Measurements from ENCODE around the gene TTC27. TPM values are rescaled to one million over a fixed set of nuclear protein-coding genes. Genes with fewer than 3 reads are reported as not detected.

TTC27 gene
- total RNA-seq, 4 donors from 2014 or later, result 12.6 to 25.4 (median 16.9) TPM

DNA sequence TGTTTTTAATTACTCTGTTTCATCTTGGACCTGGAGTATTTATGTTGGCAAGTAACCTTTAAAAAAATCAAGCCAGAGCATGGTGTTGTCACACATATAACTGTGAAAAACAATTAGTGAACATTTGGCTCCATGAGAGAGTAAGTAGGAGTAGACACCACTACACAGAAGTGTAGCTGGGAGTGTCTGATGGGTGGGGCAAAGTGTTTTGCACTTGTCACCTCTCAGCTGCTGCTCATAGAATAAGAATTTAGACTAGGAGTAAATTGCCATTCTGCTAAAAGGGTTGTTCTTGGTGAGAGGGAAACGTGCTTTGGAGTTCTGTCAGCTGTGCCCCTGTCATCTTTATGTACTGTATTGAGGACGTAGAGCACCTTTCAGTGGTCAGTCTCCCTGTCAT, 114.5 kb downstream of the TTC27 start:
- H3K4me1 ChIP-seq, result peaks cover 3 to 5% of the 10 kb centered on the region in 2 donors
- no peaks in the 10 kb centered on the region for H3K9me3 ChIP-seq
- TF ChIP-seq POLR2A (IDR thresholded peaks at IDR 0.05), result no peak
- TF ChIP-seq, protein P1, sequence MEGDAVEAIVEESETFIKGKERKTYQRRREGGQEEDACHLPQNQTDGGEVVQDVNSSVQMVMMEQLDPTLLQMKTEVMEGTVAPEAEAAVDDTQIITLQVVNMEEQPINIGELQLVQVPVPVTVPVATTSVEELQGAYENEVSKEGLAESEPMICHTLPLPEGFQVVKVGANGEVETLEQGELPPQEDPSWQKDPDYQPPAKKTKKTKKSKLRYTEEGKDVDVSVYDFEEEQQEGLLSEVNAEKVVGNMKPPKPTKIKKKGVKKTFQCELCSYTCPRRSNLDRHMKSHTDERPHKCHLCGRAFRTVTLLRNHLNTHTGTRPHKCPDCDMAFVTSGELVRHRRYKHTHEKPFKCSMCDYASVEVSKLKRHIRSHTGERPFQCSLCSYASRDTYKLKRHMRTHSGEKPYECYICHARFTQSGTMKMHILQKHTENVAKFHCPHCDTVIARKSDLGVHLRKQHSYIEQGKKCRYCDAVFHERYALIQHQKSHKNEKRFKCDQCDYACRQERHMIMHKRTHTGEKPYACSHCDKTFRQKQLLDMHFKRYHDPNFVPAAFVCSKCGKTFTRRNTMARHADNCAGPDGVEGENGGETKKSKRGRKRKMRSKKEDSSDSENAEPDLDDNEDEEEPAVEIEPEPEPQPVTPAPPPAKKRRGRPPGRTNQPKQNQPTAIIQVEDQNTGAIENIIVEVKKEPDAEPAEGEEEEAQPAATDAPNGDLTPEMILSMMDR (IDR thresholded peaks at IDR 0.05), result no peak
- no peaks in the 10 kb centered on the region for H3K36me3 ChIP-seq
- no peaks in the 10 kb centered on the region for H3K27me3 ChIP-seq
- WGBS, 2 donors, result 84 to 90% methylated on average over 2 of the region's 2 CpGs
- no peak for DNase-seq
- no peak overlapping the region for H3K27ac ChIP-seq
- no peak overlapping the region for H3K4me3 ChIP-seq (replicated peaks in 1 of 3)
- intact Hi-C loops (cut with DNase I), result no loop called here

DNA sequence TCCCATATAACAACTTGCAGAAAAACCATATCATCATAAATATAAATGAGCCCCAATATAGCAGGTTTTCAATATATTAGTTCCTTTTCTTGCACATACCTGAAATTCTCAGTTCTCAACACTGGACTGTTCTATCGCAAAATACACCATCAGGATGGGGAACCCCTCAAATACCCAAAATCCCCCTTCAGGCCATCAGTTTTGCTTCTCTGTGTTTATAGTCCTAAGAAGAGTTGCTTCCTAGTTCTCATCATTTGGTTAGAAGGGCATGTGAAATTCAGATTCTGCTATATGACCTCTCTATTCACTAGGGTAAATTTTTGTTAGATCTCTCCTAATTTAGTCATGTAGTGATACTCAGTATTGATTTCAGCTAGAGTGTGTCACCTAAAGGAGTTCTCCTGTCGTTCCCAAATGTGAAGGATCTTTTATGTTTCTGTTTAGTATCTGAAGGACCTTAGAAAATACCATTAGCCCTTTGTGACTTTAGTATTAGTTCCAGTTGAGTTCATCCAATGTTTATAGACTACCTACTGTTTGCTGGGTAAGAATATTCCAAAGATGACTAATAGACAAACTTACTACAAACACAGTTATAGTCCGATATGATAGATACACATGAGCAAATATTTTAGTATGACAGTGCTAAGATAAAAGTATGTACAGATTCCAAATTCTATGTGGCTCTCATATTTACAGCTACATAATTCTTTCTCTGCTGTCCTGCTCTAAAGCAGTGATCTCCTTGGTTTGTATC, 115.8 kb downstream of the TTC27 start:
- 69 to 72% methylated on average over 3 of the region's 3 CpGs for WGBS, 2 donors
- Histone ChIP-seq H3K27ac (no peak overlapping the region), H3K36me3 (no peaks in the 10 kb centered on the region), H3K9me3 (no peaks in the 10 kb centered on the region), H3K4me3 (replicated peaks in 1 of 3) (no peak overlapping the region), H3K27me3 (no peaks in the 10 kb centered on the region), H3K4me1 (peaks cover 3 to 5% of the 10 kb centered on the region in 2 donors)
- TF ChIP-seq, protein P1 (IDR thresholded peaks at IDR 0.05), result no peak
- no peak for TF ChIP-seq POLR2A (IDR thresholded peaks at IDR 0.05)
- intact Hi-C loops (cut with DNase I), result no loop called here
- no peak for DNase-seq

DNA sequence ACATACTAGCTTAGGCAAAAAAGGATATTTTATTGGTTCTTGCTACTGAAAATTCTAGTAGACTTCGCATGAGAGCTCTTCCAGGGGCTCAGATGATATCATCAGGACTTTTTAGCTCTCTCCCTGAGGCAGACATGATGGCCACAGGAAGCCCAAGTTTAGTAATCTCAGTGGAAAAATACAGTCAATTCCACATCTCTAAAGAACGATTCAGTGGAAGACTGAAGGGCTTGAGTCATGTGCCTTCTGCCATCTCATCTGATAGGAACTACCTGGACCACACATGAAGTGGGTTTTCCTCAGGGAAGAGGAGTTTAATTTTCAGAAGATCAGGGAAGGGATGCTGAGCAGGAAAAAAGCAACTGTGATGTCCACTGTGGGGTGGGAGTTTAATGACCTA, 117.3 kb downstream of the TTC27 start:
- Histone ChIP-seq H3K36me3 (no peaks in the 10 kb centered on the region), H3K9me3 (no peaks in the 10 kb centered on the region), H3K27me3 (no peaks in the 10 kb centered on the region), H3K4me3 (replicated peaks in 1 of 3) (no peak overlapping the region), H3K4me1 (peaks cover 3 to 5% of the 10 kb centered on the region in 2 donors), H3K27ac (no peak overlapping the region)
- intact Hi-C loops (cut with DNase I), result no loop called here
- WGBS, 2 donors, result 85 to 90% methylated on average over 2 of the region's 2 CpGs
- no peak for DNase-seq
- TF ChIP-seq, protein P1 (IDR thresholded peaks at IDR 0.05), result no peak
- no peak for TF ChIP-seq POLR2A (IDR thresholded peaks at IDR 0.05)

DNA sequence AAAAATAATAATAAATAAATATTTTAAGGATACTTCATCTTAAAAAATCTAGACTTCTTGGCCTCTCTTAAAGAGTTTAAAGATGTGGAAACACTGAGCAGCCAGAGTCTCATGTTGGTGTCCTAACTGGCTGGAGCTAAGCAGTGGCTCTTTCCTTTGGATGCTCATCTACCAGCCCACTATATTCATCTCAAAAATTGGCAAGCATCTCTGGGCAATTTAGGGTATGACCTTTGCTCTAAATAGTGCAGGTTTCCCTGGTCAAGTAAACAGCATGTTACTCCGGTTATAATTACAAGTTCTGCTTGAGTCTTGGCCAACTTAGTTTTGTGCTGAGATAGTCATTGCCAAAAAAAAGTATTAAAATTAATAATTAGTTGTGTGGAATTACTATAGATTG, 117.8 kb downstream of the TTC27 start:
- no peak for DNase-seq
- TF ChIP-seq, protein P1 (IDR thresholded peaks at IDR 0.05), result no peak
- no peak for TF ChIP-seq POLR2A (IDR thresholded peaks at IDR 0.05)
- Histone ChIP-seq H3K27ac (no peak overlapping the region), H3K4me1 (peaks cover 3 to 5% of the 10 kb centered on the region in 2 donors), H3K36me3 (no peaks in the 10 kb centered on the region), H3K27me3 (no peaks in the 10 kb centered on the region), H3K9me3 (no peaks in the 10 kb centered on the region), H3K4me3 (replicated peaks in 1 of 3) (no peak overlapping the region)
- WGBS, 2 donors, result 79 to 94% methylated on average over 1 of the region's 1 CpG
- intact Hi-C loops (cut with DNase I), result no loop called here

DNA sequence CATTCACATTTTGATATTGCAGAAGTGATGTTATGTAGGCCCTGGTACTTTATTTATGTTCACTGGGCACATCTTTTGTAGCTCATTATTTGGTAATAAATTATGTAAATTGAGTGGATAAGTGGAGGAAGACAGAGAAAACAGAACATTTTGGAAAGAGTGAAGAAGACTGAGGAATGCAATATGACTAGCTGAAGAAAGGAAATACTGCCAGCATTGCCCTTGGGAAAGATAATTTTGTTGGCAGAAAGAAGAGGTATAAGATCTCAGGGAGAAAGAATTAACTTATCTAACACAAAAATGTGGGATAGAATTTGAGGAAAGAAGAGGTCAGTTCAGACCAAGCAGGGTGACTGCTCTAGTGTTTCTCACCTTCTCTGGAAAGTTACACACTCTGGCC, 118.8 kb downstream of the TTC27 start:
- no peak for TF ChIP-seq POLR2A (IDR thresholded peaks at IDR 0.05)
- TF ChIP-seq, protein P1 (IDR thresholded peaks at IDR 0.05), result no peak
- H3K36me3 ChIP-seq, result no peaks in the 10 kb centered on the region
- intact Hi-C loops (cut with DNase I), result no loop called here
- H3K27ac ChIP-seq, result no peak overlapping the region
- no peaks in the 10 kb centered on the region for H3K9me3 ChIP-seq
- peaks cover 3 to 5% of the 10 kb centered on the region in 2 donors for H3K4me1 ChIP-seq
- H3K4me3 ChIP-seq (replicated peaks in 1 of 3), result no peak overlapping the region
- no peaks in the 10 kb centered on the region for H3K27me3 ChIP-seq
- DNase-seq, result no peak
